Aorta (tissue), 5 donors: ENCODE results near the gene ADAMTS19. TPM values are rescaled to one million over a fixed set of nuclear protein-coding genes. Genes with fewer than 3 reads are reported as not detected.
"Not testable (repeated sequence)": the region's sequence is repeated elsewhere in the genome, so short reads cannot be mapped to it uniquely, and the experiment has no call there.

Experiments used
- ATAC-seq: fragments of 200-7000 bp; cut with Tn5 transposase; one replicate; pipeline ENCODE4 v1.9.1; 2022; ENCODE audit warnings: moderate library complexity; ENCODE audit not compliant: low FRiP score
- DNase-seq, 2 donors: peaks; one replicate each; pipeline ENCODE4 v3.0.0-alpha.2; 2020
- H3K27ac ChIP-seq, 2 donors: one replicate each; pipeline ENCODE4 v1.5.1; 2013; ENCODE audit warnings: low read length in 2 of 2, mild to moderate bottlenecking in 2 of 2, moderate library complexity in 2 of 2, control low read depth in 1 of 2, inconsistent platforms in 1 of 2, low read depth in 1 of 2
- H3K27me3 ChIP-seq, 2 donors: one replicate each; pipeline ENCODE4 v1.6.1; 2013; ENCODE audit warnings: control low read depth in 1 of 2, low read length in 1 of 2, mild to moderate bottlenecking in 1 of 2, moderate library complexity in 1 of 2; ENCODE audit not compliant: insufficient read depth in 2 of 2, control insufficient read depth in 1 of 2
- H3K36me3 ChIP-seq, 2 donors: one replicate each; pipeline ENCODE4 v1.6.1; 2013; ENCODE audit warnings: control low read depth in 1 of 2, low read length in 1 of 2, mild to moderate bottlenecking in 1 of 2; ENCODE audit not compliant: insufficient read depth in 2 of 2, control insufficient read depth in 1 of 2
- H3K4me1 ChIP-seq, 2 donors: one replicate each; pipeline ENCODE4 v1.6.1; 2013; ENCODE audit warnings: low read length in 2 of 2, control low read depth in 1 of 2, mild to moderate bottlenecking in 1 of 2, moderate library complexity in 1 of 2; ENCODE audit not compliant: insufficient read depth in 2 of 2, control insufficient read depth in 1 of 2
- H3K4me3 ChIP-seq, 2 donors: one replicate each; pipeline ENCODE4 v1.5.1; 2013; ENCODE audit warnings: low read length in 2 of 2, control low read depth in 1 of 2, mild to moderate bottlenecking in 1 of 2
- H3K9me3 ChIP-seq: one replicate; pipeline ENCODE4 v1.6.1; 2013; ENCODE audit warnings: mild to moderate bottlenecking, low read length; ENCODE audit not compliant: control insufficient read depth
- WGBS, 2 donors: extraction: QIAGEN DNeasy Blood & Tissue Kit; methylation state at CpG; one replicate each; pipeline ENCODE4 v1.1.7; 2013; 5-methylcytosine and 5-hydroxymethylcytosine counted together
- intact Hi-C, 2 donors: fragments of 100-400 bp; cut with DNase I; formaldehyde crosslinking; loops; one replicate each; pipeline versions ENCODE4 v1.14.2 to v1.15.0; 2022
- polyA plus RNA-seq, 2 donors: library from polyadenylated mRNA; stranded (reverse); fragments of 200-250 nt; gene quantifications; one replicate each; pipeline ENCODE4 v1.2.3, GENCODE V29; 2013
- total RNA-seq, 2 donors: library from RNA; stranded (reverse); fragmentation: NEBNext Ultra II Directional; extraction: Animal tissue kit (Norgen Biotek cat#: 25700); gene quantifications; one replicate each; pipeline ENCODE4 v1.2.1, GENCODE V29; 2021
- donor health status: healthy with polysubstance abuse.
- donor health status: Bipolar disorder and iron deficiency.
- donor health status: DM: no; HTN: no; CAD: no.
- donor health status: DM: no; HTN: no; CAD: no.
- donor health status: DM: yes; HTN: yes; CAD: no.

Gene ADAMTS19
- total and polyA plus RNA-seq, 4 donors = 0.25 to 0.79 (median 0.36) TPM

DNA sequence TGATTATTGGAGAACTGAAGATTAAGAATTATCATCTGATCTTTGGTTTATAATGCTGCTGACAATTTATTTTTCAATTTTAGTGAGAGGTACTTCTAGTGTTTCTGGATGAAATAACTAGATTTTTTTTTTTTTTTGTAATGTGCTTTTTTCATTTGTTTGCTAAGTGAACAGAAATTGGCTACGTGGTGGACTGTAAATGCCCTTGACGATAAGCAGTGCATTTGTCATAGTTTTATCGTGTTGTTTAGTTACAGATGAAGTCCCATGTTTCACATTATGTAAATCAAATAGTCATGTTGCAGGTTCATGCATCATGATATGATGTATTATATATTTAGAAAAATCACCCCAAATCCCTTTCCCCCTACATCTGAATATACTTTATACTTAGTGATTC is 81.0 kb downstream of the ADAMTS19 start:
- Histone ChIP-seq H3K4me1 (no peaks in the 10 kb centered on the region), H3K36me3 (no peaks in the 10 kb centered on the region), H3K4me3 (no peak overlapping the region), H3K9me3 (no peaks in the 10 kb centered on the region), H3K27ac (no peak overlapping the region), H3K27me3 (no peaks in the 10 kb centered on the region)
- 78 to 86% methylated on average over 3 of the region's 3 CpGs for WGBS, 2 donors
- DNase-seq (no peak), ATAC-seq (no peak)
- intact Hi-C loops = no loop called here

DNA sequence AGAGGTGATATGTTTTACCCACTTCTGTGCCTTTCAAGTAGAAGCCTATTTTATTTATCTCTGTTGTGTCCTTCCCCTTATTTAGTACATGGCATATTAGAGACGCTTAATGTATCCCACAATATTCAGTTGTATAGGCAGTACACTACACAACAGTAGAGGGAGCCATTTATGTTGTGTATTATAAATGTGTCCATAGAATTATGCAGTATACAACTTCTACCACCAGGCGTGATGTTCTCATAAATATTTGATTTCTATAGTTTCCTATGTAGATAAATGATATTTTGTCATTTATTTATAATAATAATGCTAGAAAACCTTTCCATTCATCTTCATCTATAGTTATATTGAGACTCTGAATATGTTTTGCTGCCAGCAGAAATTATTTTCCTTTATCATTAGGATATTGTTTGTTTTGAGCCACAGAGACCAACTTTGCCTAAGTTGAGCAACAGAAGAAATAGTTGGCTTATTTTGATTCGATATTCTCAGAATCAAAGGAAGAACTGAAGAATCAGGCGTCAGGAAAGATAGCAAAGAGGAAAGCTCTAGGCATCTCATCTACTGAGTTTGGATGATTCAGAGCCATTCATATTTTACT is 81.7 kb downstream of the ADAMTS19 start:
- Histone ChIP-seq H3K9me3 (no peaks in the 10 kb centered on the region), H3K27ac (no peak overlapping the region), H3K4me3 (no peak overlapping the region), H3K27me3 (no peaks in the 10 kb centered on the region), H3K36me3 (no peaks in the 10 kb centered on the region), H3K4me1 (no peaks in the 10 kb centered on the region)
- no peak for DNase-seq
- intact Hi-C loops = no loop called here
- 90 to 92% methylated on average over 4 of the region's 4 CpGs for WGBS, 2 donors
- no peak for ATAC-seq

DNA sequence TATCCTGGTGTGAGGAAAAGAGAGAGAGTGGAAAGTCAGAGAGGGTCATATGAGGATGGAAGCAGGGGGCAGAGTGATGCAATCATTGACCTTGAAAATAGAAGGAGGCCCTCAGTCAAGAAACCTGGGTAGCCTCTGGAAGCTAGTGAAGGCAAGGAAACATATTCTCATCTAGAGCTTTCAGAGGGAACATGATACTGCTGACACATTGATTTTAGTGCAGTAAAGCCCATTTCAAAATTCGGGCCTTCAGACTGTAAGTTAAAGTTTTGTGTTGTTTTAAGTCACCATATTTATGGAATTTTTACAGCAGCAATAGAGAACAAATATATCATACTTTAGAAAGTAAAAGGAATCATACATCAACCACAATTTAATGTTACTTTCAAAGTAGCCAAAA is 87.0 kb downstream of the ADAMTS19 start:
- no peaks in the 10 kb centered on the region for H3K4me1 ChIP-seq
- intact Hi-C loops = no loop called here
- no peak overlapping the region for H3K27ac ChIP-seq
- H3K4me3 ChIP-seq = no peak overlapping the region
- 46 to 64% methylated on average over 1 of the region's 1 CpG for WGBS, 2 donors
- DNase-seq = no peak
- H3K27me3 ChIP-seq = no peaks in the 10 kb centered on the region
- no peaks in the 10 kb centered on the region for H3K9me3 ChIP-seq
- no peaks in the 10 kb centered on the region for H3K36me3 ChIP-seq
- no peak for ATAC-seq

DNA sequence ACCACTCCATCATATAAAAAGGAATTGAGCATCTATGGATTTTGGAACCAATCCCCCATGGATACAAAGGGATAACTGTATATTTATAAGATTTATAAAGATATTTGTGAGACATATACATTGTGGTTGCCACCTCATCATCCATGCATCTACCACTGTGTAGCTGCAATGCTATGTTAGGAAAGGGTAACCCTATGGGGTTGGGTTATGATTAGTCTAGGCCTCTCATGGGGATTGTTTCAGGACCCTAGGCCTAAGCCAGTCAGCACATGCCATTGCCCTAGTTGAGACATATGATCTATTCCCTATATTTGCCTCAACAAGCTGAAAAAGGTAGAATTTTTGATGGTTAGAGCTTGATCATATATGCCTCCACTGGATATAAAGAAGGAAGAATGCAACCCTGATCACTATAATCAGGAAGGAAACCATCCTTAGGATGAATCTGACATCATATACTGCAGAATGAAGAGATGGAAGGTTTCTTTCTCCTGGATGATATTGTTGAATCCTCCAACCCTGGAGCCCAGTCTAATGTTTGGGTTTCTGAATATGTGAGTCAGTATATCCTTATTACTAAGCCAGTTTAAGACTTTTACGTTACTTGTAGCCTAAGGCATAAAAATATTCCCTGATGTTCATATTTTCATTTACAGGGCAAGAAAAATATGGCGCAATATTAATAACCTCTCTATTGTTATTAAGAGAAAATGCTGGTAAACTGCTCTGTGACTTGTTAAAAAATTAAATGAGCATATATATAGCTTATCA is 94.2 kb downstream of the ADAMTS19 start:
- intact Hi-C loops = no loop called here
- WGBS, 2 donors = 97 to 99% methylated on average over 2 of the region's 2 CpGs

DNA sequence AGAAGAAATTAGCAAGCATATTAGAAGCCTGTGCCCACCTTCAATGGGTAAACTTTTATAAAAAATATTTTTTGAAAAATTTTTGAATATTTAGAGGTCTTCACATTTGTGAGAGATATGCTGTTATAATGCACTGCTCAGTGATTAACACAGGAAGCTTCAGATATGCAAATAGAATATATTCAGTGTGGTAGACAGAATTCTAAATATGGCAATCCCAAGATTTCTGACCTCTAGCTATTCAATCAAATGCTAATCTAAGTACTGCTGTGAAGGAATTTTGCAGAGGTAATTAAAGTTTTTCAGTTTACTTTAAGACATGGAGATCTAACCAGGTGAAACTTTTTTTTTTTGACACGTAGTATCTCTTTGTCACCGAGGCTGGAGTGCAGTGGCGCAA is 103.5 kb downstream of the ADAMTS19 start:
- Histone ChIP-seq H3K4me3 (no peak overlapping the region), H3K27me3 (no peaks in the 10 kb centered on the region), H3K27ac (no peak overlapping the region), H3K36me3 (no peaks in the 10 kb centered on the region), H3K9me3 (no peaks in the 10 kb centered on the region), H3K4me1 (no peaks in the 10 kb centered on the region)
- no peak for DNase-seq
- WGBS, 2 donors = 90 to 91% methylated on average over 3 of the region's 3 CpGs
- ATAC-seq = no peak
- intact Hi-C loops = no loop called here

More for the DNA sequence above, 94.2 kb downstream of the ADAMTS19 start:
- Histone ChIP-seq H3K4me1 (no peaks in the 10 kb centered on the region), H3K27me3 (no peaks in the 10 kb centered on the region), H3K36me3 (no peaks in the 10 kb centered on the region), H3K4me3 (no peak overlapping the region), H3K9me3 (no peaks in the 10 kb centered on the region), H3K27ac (no peak overlapping the region)
- ATAC-seq (no peak), DNase-seq (no peak)

DNA sequence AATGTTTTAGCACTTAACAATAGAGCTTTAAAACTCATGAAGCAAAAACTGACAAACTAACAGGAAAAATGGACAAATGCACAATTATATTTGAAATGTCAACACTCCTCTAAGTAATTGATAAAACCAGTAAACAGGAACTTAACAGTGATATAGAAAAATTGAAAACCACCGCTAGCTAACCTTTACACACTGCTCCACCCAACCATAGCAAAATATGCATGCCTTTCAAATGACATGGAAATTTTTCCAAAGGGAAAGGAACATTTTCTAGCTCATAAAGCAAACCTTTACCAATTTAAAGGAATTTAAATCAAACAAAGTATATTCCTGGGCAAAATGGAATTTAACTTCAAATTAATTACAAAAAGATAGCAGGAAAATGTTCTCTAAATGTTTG is 109.2 kb downstream of the ADAMTS19 start:
- no peak overlapping the region for H3K4me3 ChIP-seq
- H3K4me1 ChIP-seq = no peaks in the 10 kb centered on the region
- DNase-seq (no peak), ATAC-seq (no peak)
- WGBS, 2 donors = 97 to 100% methylated on average over 1 of the region's 1 CpG
- H3K36me3 ChIP-seq = no peaks in the 10 kb centered on the region
- H3K9me3 ChIP-seq = no peaks in the 10 kb centered on the region
- H3K27me3 ChIP-seq = no peaks in the 10 kb centered on the region
- no peak overlapping the region for H3K27ac ChIP-seq
- intact Hi-C loops = no loop called here

DNA sequence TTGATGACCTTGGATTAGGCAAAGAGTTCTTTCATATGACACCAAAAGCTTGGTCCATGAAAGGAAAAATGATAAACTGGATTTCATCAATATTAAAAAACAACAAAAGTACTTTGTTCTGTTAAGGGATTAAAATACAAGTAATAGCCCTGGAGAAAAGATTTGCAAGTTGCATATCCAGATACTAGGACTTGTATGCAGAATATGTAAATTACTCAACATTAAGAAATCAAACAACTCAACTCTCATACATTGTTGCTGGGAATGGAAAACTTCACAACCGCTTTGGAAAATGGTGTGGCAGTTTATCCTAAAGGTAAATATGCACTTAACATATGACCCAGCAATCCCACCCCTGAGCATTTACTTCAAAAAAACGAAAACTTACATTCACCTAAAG is 112.0 kb downstream of the ADAMTS19 start:
- intact Hi-C loops = no loop called here
- 88 to 93% methylated on average over 2 of the region's 2 CpGs for WGBS, 2 donors
- ATAC-seq = no peak
- Histone ChIP-seq H3K27ac (no peak overlapping the region), H3K4me1 (no peaks in the 10 kb centered on the region), H3K36me3 (no peaks in the 10 kb centered on the region), H3K27me3 (no peaks in the 10 kb centered on the region), H3K4me3 (no peak overlapping the region), H3K9me3 (no peaks in the 10 kb centered on the region)
- no peak for DNase-seq

DNA sequence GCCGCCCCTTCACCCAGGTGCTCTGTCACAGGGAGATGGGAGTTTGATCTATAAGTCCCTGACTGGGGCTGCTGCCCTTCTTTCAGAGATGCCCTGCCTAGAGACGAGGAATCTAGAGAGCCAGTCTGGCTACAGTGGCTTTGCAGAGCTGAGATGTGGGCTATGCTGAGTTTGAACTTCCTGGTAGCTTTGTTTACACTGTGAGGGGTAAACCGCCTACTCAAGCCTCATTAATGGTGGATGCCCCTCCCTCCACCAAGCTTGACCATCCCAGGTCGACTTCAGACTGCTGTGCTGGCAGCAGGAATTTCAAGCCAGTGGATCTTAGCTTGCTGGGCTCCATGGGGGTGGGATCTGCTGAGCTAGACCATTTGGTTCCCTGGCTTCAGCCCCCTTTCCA is 124.4 kb downstream of the ADAMTS19 start:
- intact Hi-C loops, H3K4me3 ChIP-seq, H3K9me3 ChIP-seq, H3K36me3 ChIP-seq, H3K27me3 ChIP-seq, DNase-seq, H3K27ac ChIP-seq, ATAC-seq, H3K4me1 ChIP-seq: not testable (repeated sequence)
- 40 to 49% methylated on average over 4 of the region's 4 CpGs for WGBS, 2 donors

DNA sequence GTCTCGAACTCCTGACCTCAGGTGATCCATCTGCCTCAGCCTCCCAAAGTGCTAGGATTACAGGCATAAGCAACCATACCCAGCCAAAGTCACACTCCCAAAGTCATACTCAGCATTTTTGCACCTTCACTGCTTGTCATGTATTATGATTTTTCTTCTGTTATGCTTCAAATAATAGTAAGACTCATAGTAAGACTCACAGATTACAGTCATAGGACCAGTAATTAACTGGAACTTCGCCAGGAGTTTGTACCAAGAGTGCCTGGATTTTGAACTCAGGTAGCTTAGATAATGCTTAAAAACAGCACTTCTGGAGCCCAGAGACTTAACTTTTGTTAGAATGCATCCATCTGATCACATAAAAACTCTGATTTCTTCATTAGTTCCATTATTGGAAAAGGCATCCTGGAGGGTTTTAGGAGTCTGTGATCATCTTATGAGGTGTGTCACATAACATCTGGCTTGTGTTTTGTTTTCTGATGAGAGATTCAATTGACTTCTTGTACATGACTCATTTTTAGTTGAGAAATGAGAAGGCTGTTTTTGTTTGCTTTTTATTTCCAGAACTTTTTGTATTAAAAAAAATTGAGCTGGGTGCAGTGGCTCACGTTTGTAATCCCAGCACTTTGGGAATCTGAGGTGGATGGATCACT is 131.5 kb downstream of the ADAMTS19 start:
- H3K9me3 ChIP-seq = no peaks in the 10 kb centered on the region
- ATAC-seq = no peak
- H3K27me3 ChIP-seq = no peaks in the 10 kb centered on the region
- H3K4me1 ChIP-seq = no peaks in the 10 kb centered on the region
- no peak for DNase-seq
- H3K27ac ChIP-seq = no peak overlapping the region
- H3K4me3 ChIP-seq = no peak overlapping the region
- 64 to 69% methylated on average over 3 of the region's 3 CpGs for WGBS, 2 donors
- intact Hi-C loops = no loop called here
- H3K36me3 ChIP-seq = no peaks in the 10 kb centered on the region
